ENCODE measurements around the gene MSLN. TPM values are rescaled to one million over a fixed set of nuclear protein-coding genes. Genes with fewer than 3 reads are reported as not detected.

MSLN gene
- total RNA-seq, 2 donors from 2014 or later, result 0.74 to 7.3 TPM

- intact Hi-C loops (cut with DNase I), result no loop called here
- no peak for TF ChIP-seq POLR2AphosphoS5 (IDR thresholded peaks at IDR 0.05)
- peak in 1 of 4 experiments; percentile 13 for TF ChIP-seq CTCF (IDR thresholded peaks at IDR 0.05)
- DNase-seq (ENCODE audit: low spot score), result no peak
- no peaks in the 10 kb centered on the region for H3K27me3 ChIP-seq (replicated peaks; ENCODE audit: insufficient read depth)
- no peak overlapping the region for H3K4me3 ChIP-seq
- H3K27ac ChIP-seq, result no peak overlapping the region
- peaks cover 0 to 14% of the 10 kb centered on the region in 2 donors for H3K36me3 ChIP-seq
- WGBS, result 82% methylated on average over 34 of the region's 34 CpGs
- H3K9me3 ChIP-seq, result no peaks in the 10 kb centered on the region
- peaks cover 2% of the 10 kb centered on the region for H3K4me1 ChIP-seq (replicated peaks)
These were observed 26.9 kb upstream of the MSLN start for GRCh38 chr16:733382-734207.

- DNase-seq (ENCODE audit: low spot score), result no peak
- H3K27me3 ChIP-seq (replicated peaks; ENCODE audit: insufficient read depth), result no peaks in the 10 kb centered on the region
- H3K4me1 ChIP-seq (replicated peaks), result no peaks in the 10 kb centered on the region
- WGBS, result 90% methylated on average over 49 of the region's 49 CpGs
- peaks cover 0 to 14% of the 10 kb centered on the region in 2 donors for H3K36me3 ChIP-seq
- H3K9me3 ChIP-seq, result no peaks in the 10 kb centered on the region
- H3K27ac ChIP-seq, result no peak overlapping the region
- TF ChIP-seq CTCF (IDR thresholded peaks at IDR 0.05) (no peak), POLR2AphosphoS5 (IDR thresholded peaks at IDR 0.05) (no peak), POLR2A (IDR thresholded peaks at IDR 0.05) (no peak)
- no peak overlapping the region for H3K4me3 ChIP-seq
- intact Hi-C loops (cut with DNase I), result no loop called here
These were observed 26.1 kb upstream of the MSLN start for GRCh38 chr16:734208-734980.

GRCh38 chr16:734981-735881 lies 25.3 kb upstream of the MSLN start:
- intact Hi-C loops (cut with DNase I), result no loop called here
- Histone ChIP-seq H3K36me3 (peaks cover 0 to 14% of the 10 kb centered on the region in 2 donors), H3K4me3 (no peak overlapping the region), H3K9me3 (no peaks in the 10 kb centered on the region), H3K4me1 (replicated peaks) (no peaks in the 10 kb centered on the region), H3K27ac (no peak overlapping the region), H3K27me3 (replicated peaks; ENCODE audit: insufficient read depth) (no peaks in the 10 kb centered on the region)
- TF ChIP-seq CTCF (IDR thresholded peaks at IDR 0.05), result no peak
- no peak for TF ChIP-seq POLR2A (IDR thresholded peaks at IDR 0.05)
- TF ChIP-seq POLR2AphosphoS5 (IDR thresholded peaks at IDR 0.05), result no peak
- no peak for DNase-seq (ENCODE audit: low spot score)
- 93% methylated on average over 25 of the region's 25 CpGs for WGBS

- H3K4me1 ChIP-seq (replicated peaks), result no peaks in the 10 kb centered on the region
- no peaks in the 10 kb centered on the region for H3K9me3 ChIP-seq
- peaks cover 0 to 14% of the 10 kb centered on the region in 2 donors for H3K36me3 ChIP-seq
- intact Hi-C loops (cut with DNase I), result no loop called here
- H3K27ac ChIP-seq, result no peak overlapping the region
- 92% methylated on average over 13 of the region's 13 CpGs for WGBS
- no peak for TF ChIP-seq POLR2AphosphoS5 (IDR thresholded peaks at IDR 0.05)
- no peak for TF ChIP-seq CTCF (IDR thresholded peaks at IDR 0.05)
- no peak for TF ChIP-seq POLR2A (IDR thresholded peaks at IDR 0.05)
- no peak for DNase-seq (ENCODE audit: low spot score)
- H3K27me3 ChIP-seq (replicated peaks; ENCODE audit: insufficient read depth), result no peaks in the 10 kb centered on the region
- no peak overlapping the region for H3K4me3 ChIP-seq
These were observed 24.5 kb upstream of the MSLN start for GRCh38 chr16:735982-736453.
